SK-MEL-5 (cell line): ENCODE measurements around the gene B3GAT3. TPM values are rescaled to one million over a fixed set of nuclear protein-coding genes. Genes with fewer than 3 reads are reported as not detected.
"Not testable (repeated sequence)": the region's sequence is repeated elsewhere in the genome, so short reads cannot be mapped to it uniquely, and the experiment has no call there.

ENCODE experiments used
- DNase-seq: peaks from one replicate; pipeline ENCODE4 v3.0.0-alpha.2; 2016; ENCODE audit warnings: low read depth, low spot score
- in situ Hi-C: cut with HindIII; loops from 2 replicates; pipeline ENCODE4 v1.10.0; 2016; ENCODE audit warnings: low sequenced_read_pairs, high pct_unique_total_duplicates, low pct_unique_long_range_greater_than_20kb
- polyA plus RNA-seq, 2 experiments: library from polyadenylated mRNA; depleted of rRNA; stranded (reverse); fragments of >200 nt; gene quantifications; 2 replicates each; pipeline ENCODE4 v1.2.3, GENCODE V29; 2015
- total RNA-seq: library from RNA; depleted of rRNA; stranded (reverse); fragments of >200 nt; shearing (Covaris generic); gene quantifications from 2 replicates; pipeline ENCODE4 v1.2.3, GENCODE V29; 2014; rRNA removed

Gene B3GAT3
- total RNA-seq, result 66.7 and 70.2 TPM in 2 replicates
- 129 and 132 TPM in 2 replicates for polyA plus RNA-seq (2015; cell fraction: cytosol; rRNA removed)
- polyA plus RNA-seq (2015; cell fraction: nucleus; rRNA removed), result 60.9 and 115 TPM in 2 replicates

DNA sequence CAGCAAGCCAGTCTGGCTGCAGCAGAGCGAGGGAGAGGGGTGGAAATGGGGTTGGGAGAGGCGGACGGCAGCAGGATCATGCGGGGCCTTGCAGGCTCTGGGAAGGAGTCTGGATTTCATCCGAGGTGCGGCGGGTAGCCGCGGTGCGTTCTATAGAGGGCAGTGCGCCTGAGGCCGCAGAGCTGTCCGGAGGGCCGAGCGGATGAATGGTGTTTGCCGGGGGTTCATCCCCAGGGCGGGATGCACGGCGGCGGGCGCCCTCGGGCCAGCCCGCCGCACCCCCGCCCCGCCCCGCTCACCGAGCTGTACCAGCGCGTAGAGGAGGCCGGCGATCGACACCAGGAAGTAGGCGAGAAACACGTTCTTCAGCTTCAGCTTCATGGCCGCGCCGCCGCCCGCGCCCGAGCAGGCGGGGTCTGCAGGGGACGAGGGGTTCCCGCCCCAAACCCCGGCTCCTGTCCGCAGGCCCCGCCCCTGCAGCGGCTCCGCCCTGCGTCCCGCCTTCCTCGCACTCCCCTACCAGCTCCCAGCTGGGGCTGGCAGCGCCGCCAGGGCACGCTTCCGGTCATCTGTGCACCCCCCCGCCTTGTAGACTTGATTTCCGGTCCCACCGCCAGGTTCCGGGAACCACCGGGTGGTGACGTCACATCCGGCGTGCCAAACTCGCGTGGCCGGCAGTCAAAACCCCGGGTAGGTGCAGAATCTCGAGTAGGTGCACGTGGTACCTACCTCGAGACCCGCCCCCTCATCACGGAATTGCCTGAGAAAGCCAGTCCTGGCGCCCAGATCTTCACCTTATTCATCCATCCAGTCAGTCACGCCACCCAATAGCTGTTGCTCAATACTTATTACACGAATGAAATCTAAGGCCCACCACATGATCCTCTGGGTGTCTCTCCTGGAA is at the start of gene B3GAT3:
Gene B3GAT3 (minus strand): TSS at position 420 of the 904 bp plus-strand sequence. CDS start 39 bp downstream, at position 381.
- in situ Hi-C loops, result no loop called here

GRCh38 chr11:62671236-62671607 is 49.4 kb upstream of the B3GAT3 start:
- DNase-seq, result peak; percentile 23
- in situ Hi-C loops, result no loop called here

More for the DNA sequence above, at the start of gene B3GAT3:
- peak; percentile 95 for DNase-seq

DNA sequence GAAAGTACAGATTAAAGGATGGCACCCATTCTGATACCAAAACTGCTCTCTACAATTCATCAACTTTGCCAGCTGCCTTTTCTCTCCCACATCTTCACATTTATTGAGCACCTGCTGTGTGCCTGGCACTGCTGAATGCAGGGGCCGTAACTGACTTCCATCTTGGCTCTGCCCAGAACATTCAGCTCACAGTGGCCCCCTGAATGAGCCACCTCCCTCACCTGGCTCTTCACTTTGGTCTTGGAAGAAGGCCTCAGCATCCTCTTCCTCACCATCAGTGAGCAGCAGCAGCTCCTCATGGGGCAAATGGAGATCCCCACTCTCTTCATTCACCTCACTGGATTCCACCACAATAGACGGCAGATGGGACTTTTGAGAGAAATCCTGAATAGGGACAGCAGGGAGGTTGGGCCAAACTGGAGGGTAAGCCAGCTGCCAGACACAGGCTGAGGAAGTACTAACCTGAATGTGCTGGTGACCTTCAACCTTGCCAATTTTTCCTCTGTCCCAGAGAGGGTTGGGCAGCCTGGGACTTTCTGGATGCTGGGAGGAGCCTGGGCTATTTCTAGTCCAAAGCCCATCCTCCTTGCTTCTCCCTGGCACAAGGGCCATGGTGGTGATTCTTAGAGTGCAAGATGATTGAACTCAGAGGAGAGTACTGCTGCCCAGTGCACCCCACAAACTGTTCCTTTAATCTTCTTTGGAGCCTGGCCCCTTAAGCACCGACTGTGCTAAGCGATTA is 47.8 kb upstream of the B3GAT3 start:
- DNase-seq, result no peak
- in situ Hi-C loops, result no loop called here

DNA sequence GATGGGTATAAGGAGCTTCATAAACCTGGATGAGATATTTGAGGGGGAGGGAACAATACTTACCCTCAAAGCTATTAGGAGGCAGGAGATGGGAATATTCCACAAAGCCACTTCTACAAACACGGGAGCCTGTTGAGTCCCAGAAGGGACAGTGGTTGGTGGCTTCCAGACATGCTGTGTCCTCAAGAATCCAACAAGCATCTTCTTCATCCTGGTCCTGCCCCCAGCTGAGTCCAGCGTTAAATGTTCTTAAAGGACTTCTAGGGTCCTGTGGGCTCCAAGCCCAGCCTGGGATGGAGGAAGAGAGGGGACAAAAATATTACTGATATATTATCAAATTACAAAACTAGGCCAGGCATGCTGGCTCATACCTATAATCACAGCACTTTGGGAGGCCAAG is 45.7 kb upstream of the B3GAT3 start:
- in situ Hi-C loops, result no loop called here
- DNase-seq, result no peak

- no peak for DNase-seq
- in situ Hi-C loops, result no loop called here
Observed at GRCh38 chr11:62666259-62666926, 44.6 kb upstream of the B3GAT3 start.

DNA sequence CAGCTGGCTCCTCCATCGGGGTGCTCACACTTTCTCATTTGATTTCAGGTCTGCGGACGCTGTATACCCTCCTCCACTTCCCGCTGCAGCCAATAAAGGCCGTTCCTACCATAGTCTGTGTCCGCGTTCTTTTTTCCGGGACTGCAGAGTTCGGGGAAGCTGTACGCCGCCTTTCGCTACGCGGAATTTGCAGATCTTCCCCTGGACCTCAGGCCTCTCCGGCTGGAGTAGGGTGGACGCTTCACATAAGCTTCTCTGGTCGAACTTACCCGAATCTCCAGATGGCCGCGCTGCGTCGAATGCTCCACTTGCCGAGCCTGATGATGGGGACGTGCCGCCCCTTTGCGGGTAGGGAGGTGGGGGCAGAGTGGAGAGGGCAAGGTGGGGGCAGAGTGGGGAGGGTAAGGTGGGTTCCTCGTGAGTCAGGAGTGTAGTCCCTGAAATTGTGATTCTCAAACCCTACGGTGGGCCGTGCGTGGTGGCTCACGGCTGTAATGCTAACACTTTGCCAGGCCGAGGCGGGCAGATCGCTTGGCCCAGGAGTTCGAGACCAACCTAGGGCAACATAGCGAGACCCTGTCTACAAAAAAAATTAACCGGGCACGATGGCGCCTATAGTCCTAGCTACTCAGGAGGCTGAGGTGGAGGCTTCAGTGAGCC is 43.9 kb upstream of the B3GAT3 start:
- no peak for DNase-seq

GRCh38 chr11:62665075-62665598 is 43.4 kb upstream of the B3GAT3 start, which contains the start of the genes C11orf98 and CSKMT:
TSS of gene C11orf98 (minus strand) at chr11:62665210. CDS start at chr11:62665169, 41 bp downstream.
TSS of gene CSKMT (plus strand) at chr11:62665312. CDS start at chr11:62665880, 568 bp downstream.
- peak; percentile 87 for DNase-seq

More for the DNA sequence above, 43.9 kb upstream of the B3GAT3 start:
- in situ Hi-C loops, result no loop called here

GRCh38 chr11:62664405-62665074 is 42.8 kb upstream of the B3GAT3 start:
- DNase-seq, result peak; percentile 53

More at GRCh38 chr11:62665075-62665598, 43.4 kb upstream of the B3GAT3 start, which contains the start of the genes C11orf98 and CSKMT:
- in situ Hi-C loops, result no loop called here

GRCh38 chr11:62656796-62657429 is 35.1 kb upstream of the B3GAT3 start:
- in situ Hi-C loops, result no loop called here

More at GRCh38 chr11:62664405-62665074, 42.8 kb upstream of the B3GAT3 start:
- in situ Hi-C loops, result no loop called here

GRCh38 chr11:62654297-62654696 is 32.5 kb upstream of the B3GAT3 start:
- DNase-seq, result no peak
- in situ Hi-C loops, result no loop called here

More at GRCh38 chr11:62656796-62657429, 35.1 kb upstream of the B3GAT3 start:
- DNase-seq, result no peak

- in situ Hi-C loops, result no loop called here
- no peak for DNase-seq
Observed at GRCh38 chr11:62652161-62653006, 30.6 kb upstream of the B3GAT3 start.

- DNase-seq, in situ Hi-C loops: not testable (repeated sequence)
Observed at GRCh38 chr11:62650283-62650682, 28.5 kb upstream of the B3GAT3 start.

GRCh38 chr11:62649486-62649885 is 27.7 kb upstream of the B3GAT3 start:
- no peak for DNase-seq

DNA sequence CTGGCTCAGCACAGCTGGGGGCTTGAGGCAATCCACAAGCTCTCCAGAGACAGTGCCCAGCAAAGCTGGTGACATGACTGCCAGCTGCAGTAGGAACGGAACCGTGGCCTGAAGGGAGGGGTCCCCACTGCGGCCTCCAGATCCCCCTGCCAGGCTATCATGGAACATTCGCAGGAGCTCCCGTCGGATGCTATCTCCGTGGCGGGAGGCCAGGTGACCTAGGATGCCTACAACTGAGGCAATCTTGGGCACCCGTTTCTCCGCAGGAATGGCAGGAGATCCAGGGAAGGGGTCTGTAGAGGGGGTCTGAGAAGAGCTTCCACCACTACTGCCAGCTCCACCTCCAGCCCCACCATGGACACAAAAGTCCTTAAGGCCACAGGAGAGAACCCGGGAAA is 27.2 kb upstream of the B3GAT3 start:
- DNase-seq, result no peak
- in situ Hi-C loops, result no loop called here

More at GRCh38 chr11:62649486-62649885, 27.7 kb upstream of the B3GAT3 start:
- in situ Hi-C loops, result no loop called here
